Ecto neural progenitor cell (in vitro differentiated cells): ENCODE results near the gene LILRA5.
"Not testable (repeated sequence)": the region's sequence is repeated elsewhere in the genome, so short reads cannot be mapped to it uniquely, and the experiment has no call there.

Experiments used
- DNase-seq: peaks from one replicate; pipeline ENCODE4 v3.0.0-alpha.2; 2018; ENCODE audit warnings: low spot score

The LILRA5 gene

GRCh38 chr19:54273821-54274220 lies 39.1 kb downstream of the LILRA5 start:
- no peak for DNase-seq

GRCh38 chr19:54272181-54272580 lies 40.8 kb downstream of the LILRA5 start:
- DNase-seq = not testable (repeated sequence)

DNA sequence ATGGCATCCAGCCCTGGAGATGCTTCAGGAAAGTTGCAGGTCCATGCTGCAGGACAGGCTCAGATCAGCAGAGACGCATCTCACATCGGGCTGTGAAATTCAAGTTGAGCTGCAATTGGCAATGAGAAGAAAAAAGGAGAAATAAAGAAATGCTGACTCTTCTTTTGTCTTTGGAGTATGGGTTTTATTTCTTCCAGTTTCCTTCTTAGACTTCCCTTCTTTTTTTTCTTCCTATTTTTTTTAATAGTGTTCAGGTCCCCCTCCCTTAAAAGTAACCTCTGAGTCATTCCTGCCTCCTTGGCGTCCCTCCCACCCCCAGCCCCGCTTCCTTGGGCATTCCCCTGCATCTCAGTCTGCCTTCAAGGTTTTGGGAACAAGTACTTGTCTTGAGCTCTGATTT lies 41.4 kb downstream of the LILRA5 start:
- not testable (repeated sequence) for DNase-seq

- DNase-seq = no peak
These were observed 41.9 kb downstream of the LILRA5 start for GRCh38 chr19:54271106-54271505.

DNA sequence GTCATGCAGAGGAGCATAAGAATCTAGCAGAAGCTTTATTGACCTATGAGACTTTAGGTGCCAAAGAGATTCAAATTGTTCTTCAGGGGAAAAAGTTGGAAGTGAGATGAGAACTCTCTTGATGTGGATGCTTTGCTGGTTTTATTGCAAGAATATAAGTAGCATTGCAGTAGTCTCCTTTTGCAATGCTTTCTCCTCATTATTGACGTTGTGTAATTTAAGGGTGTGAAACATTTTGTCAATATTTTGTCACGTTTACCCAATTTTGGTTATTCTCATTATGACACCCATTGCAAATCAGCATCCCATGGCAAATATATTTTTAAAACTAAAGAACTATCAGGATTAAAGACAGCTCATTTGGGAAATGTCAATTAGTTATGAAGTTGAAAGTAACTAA lies 44.0 kb downstream of the LILRA5 start:
- DNase-seq = no peak

GRCh38 chr19:54266133-54266532 lies 46.8 kb downstream of the LILRA5 start:
- peak; percentile 88 for DNase-seq

DNA sequence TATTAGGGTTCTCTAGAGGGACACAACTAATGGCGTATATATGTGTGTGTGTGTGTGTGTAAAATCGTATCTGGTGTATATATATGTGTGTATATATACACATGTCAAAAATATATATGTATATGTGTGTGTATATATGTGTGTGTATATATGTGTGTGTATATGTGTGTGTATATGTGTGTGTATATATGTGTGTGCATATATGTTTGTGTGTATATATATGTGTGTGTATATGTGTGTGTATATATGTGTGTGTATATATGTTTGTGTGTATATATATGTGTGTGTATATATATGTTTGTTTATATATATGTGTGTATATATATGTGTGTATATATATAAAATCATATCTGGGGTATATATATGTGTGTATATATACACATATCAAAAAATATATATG lies 50.5 kb downstream of the LILRA5 start:
- DNase-seq = no peak

DNA sequence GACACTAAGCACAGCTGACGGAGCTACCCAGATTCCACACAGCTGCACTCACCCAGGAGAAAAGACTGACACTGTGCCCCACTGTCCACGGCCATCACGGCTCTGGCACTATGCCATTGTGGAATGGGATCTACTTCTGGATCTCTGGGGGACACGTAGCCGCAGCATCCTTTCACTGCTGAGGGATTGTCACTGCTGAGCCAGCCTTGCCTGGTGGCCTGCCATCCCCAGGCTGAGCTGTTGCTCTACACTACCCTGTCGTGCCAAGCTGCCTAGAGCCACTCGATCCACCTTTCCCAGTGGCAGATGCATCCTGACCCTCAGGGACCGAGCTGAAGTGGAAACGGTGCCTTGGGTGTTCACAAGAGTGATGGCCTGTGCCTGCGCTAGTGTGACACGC lies 50.9 kb downstream of the LILRA5 start:
- DNase-seq = no peak

- DNase-seq = no peak
These were observed 55.9 kb downstream of the LILRA5 start, which contains the start of gene LILRB5 for GRCh38 chr19:54257116-54257480. LILRB5 (minus strand) TSS chr19:54257273; CDS start chr19:54257193, 80 bp downstream.
